Frontal cortex (tissue), 4 donors: ENCODE measurements around the gene PRPF40B. TPM values are rescaled to one million over a fixed set of nuclear protein-coding genes. Genes with fewer than 3 reads are reported as not detected.

Experiments
- DNase-seq, 2 donors: peaks; one replicate each; pipeline ENCODE4 v3.0.0; 2012; ENCODE audit warnings: low spot score in 2 of 2
- FAIRE-seq: peaks from 2 replicates; lab custom pipeline; 2012; peaks lifted over from hg19 to GRCh38; lab: Jason Lieb, UNC
- total RNA-seq: library from RNA; depleted of rRNA; stranded (reverse); fragments of >200 nt; gene quantifications from one replicate; pipeline ENCODE4 v1.2.3, GENCODE V29; 2014
- donor health status: control.
- donor health status: control.
- donor health status: control.

Gene PRPF40B
- total RNA-seq, 1 donor from 2014 or later: 19.2 TPM

DNA sequence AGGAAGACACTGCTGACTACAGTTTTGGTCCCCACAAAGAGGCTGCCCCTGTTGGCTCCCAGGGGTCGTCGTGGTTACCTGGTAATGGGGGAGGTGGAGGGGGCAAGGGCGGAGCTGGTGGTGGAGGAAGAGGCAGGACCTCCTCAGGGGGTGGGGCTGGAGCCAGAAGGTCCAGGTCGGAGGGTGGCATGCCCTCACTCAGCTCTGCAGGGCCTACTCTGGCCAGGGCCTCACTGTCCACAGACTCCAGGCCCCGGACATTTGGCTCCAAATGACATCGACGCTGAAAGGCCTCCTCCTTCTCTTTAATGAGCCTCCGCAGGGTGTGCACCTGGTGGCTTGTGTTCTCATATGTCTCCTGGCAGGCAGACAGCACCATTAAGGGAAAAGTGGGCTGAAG, 28.5 kb downstream of the PRPF40B start:
- DNase-seq (no peak), FAIRE-seq (no peak)

- FAIRE-seq (no peak), DNase-seq (no peak)
Observed at GRCh38 chr12:49652921-49653520, 29.7 kb downstream of the PRPF40B start.

DNA sequence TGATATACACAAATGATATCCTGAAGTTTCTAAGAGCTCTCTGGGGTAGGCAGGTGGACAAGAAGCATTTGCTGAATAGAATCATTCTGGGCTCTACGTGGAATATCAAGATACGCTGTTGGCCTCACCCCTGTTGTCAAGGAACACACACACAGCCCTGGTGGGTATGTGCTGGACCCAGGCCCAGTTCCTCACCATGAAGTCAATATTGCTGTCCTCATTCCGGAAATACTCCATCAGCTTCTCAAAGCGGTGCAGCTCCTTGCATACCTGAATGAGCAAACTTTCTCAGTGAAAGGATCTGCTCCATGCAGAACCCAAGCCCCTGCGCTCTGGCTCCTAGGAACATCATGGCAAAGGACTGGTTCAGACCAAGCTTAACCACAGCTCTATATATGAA, 31.4 kb downstream of the PRPF40B start:
- no peak for FAIRE-seq
- no peak for DNase-seq

- no peak for DNase-seq
- FAIRE-seq: no peak
Observed at GRCh38 chr12:49655595-49656236, 32.4 kb downstream of the PRPF40B start.

- FAIRE-seq (no peak), DNase-seq (no peak)
Observed at GRCh38 chr12:49658276-49658675, 34.9 kb downstream of the PRPF40B start.

DNA sequence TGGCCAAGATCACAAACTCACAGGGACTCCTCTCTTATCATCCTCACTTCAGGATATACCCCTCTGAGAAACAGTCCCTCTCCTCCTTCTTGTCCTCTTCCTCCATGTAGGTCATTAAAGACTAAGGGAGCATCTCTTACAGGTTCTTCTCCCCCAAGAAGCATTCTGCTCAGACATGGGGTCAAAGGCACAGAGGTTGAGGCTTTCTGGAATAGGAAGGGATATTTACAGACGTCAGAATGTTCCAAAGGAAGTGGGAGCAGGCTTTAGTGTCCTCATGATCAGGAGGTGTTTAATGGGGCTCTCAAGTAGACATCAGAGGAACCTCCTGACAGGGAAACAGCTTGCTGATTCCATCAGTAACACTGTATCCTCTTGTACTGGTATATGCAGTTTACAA, 36.4 kb downstream of the PRPF40B start:
- no peak for FAIRE-seq
- no peak for DNase-seq

DNA sequence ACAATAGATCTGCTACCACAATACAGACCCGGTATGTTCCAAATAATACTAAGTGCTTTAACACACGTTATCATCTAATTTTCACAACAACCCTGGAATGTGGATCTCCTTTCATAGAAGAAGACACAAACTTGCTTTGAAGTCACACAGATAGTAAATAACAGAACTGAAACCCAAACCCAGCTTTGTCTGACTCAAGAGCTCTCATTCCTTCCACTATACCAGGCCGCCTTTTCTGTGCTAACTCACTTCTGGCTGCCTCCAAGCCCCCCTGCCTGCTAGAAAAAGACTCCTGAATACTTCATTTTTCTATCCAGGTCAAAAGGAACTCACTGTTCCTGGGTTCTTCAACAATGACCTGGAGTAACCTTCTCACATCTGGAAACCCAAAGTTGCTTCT, 37.8 kb downstream of the PRPF40B start:
- no peak for FAIRE-seq
- no peak for DNase-seq

DNA sequence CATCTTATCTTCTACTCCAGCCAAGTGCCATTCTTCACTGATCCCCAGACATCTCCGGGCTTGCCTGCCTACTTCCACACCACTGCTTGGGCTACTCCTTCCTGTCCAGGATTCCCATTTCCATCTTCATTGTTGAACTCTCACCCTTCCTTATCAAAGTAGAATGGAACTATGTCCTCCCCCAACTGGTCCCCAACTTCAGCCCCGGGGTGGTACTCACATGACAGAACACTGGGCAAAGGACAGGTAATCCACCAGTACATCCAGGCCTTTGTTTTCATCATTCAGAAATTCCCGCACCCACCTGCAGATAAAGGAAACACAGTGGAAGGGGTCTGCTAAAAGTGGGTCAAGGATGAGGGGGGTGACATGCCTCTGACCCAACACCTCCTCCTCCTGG, 38.4 kb downstream of the PRPF40B start:
- no peak for DNase-seq
- FAIRE-seq: no peak

- FAIRE-seq: no peak
Observed at GRCh38 chr12:49662998-49663843, 39.9 kb downstream of the PRPF40B start.

DNA sequence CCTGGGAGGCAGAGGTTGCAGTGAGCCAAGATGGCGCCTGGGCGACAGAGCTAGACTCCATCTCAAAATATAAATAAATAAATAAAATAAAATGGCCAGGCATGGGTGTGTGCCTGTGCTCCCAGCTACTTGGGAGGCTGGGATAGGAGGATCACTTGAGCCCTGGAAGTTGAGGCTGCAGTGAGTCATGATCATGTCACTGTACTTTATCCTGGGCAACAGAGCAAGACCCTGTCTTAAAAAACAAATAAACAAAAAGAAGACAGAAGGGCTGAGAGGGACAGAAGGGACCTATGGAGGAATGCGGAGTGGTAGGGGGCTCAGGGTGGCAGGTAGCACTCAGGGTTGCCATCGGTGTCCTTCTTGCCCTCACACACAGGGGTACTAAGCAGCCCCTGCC, 40.8 kb downstream of the PRPF40B start:
- no peak for FAIRE-seq
- DNase-seq: no peak

More at GRCh38 chr12:49662998-49663843, 39.9 kb downstream of the PRPF40B start:
- peak in 1 of 2 donors; percentile 48 for DNase-seq

GRCh38 chr12:49664591-49665239, 41.4 kb downstream of the PRPF40B start:
- FAIRE-seq (no peak), DNase-seq (no peak)

DNA sequence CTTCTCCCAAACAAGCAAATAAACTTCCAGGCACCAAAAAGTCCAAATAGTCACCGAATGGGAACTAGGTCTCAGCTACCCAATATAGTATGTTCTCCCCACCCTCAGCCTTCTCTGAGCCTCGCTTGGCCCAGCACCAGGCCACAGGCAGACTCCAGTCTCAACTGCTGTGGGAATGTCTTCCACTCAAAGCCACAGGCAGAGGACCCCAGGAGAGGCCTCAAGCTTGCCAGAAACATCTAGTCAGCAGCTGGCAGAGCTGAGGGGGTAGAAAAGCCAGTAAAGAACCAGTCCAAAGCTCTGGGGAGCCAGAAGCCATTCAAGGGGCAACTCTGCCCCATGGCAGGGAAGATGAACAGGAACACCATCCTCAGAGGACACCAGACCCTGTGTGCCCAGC, 42.0 kb downstream of the PRPF40B start:
- DNase-seq (no peak), FAIRE-seq (no peak)

DNA sequence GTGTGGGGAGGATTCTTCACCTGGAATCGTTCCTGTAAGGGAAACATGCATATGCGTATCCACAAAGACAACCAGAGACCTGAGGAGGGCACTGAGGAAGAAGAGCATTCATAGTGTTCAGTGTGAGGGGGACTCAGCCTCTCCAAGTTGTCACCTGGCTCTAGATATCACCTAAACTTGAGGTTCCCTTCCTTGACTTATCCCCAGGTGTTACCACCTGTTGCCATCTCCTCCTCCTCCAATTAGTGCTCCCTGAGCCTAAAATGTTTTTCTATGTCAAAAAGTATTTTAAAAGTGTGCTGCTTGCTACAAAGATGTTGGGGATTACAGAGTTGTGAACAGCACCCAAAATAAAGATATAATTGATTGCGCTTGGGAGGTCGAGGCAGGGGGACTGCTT, 42.8 kb downstream of the PRPF40B start:
- no peak for FAIRE-seq
- DNase-seq: no peak

DNA sequence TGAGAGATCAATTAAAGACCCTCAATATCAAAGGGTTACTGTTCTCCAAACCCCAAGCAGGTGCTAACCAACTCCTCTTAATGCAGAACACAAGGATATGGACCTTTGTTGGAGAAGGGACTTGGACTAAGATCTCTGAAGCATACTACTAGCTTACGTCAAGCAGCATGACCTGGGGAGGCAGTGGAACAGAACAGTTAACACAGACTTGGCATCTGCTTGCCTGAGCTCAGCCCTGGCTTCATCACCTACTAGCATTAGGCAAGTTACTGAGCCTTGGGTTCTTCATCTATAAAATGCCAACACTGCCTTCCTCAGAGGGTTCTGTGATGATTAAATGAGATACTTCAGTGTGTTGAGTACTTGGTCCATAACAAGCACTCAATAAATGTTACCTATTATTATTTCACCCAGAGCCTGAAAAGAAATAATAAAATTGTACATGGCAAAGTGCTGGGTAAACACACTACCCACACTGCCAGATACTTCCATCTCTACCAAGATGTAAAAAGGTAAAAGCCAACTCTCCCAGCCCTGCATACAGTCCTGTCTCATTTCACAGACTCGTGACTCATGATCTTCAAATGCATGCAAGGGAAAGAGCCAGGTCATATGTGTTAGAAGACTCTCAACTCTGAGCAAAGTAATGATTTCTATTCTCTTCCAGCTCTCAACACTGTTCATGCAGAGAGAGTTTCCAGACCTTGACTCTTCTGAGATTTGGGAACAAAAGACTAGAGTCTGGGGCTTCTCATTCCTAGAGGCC, 44.1 kb downstream of the PRPF40B start:
- no peak for FAIRE-seq
- no peak for DNase-seq

DNA sequence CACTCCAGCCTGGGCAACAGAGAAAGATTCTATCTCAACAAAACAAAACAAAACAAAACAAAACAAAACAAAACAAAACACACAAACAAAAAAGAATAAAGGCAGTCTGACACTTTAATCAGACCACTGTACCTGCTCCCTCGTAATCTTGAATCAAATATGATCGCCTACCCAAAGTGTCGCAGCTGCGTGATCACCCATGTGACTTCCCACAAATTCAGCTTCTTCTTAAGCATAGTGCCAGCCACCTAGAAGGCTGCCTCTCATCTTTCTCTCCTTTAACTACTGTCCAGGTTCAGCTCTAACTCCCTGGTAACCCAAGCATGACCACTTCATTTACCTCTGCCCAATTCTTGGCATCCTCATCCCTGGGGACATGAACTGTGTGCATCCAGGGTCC, 46.4 kb downstream of the PRPF40B start:
- no peak for DNase-seq

DNA sequence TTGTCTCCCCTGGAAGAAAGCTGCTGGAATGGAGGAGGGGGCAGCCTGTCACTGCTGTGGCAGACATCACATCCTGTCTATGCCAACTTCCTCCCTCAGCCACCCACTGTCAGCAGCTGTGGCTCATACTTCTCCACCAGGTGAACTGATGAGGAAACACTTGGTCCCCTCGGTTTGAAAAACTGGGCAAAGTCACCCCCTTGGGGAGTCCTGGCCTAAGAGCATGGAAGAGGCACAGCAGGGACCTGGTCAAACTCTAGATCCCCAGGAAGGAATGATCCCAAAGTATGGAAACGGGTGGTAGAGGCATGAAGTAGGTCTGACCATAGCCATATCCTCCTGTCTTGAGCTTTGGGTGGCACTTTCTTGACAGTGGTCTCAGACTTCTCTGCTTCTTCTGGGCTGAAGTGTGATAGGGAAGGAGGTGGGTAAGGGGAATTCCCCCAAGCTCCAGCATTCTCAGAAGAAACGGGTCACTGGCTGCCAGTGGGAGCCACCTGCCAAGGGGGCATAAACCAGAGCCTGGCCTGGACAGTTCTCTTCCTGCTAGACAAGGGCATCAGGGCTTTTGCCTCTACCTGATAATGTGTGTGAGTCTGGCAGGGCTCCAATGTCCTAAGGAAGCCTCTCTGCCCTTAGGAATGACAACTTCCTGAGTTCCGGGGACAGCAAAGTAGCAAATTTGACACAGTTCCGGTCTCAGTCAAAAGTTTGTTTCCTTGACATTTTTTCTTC, 47.8 kb downstream of the PRPF40B start:
- FAIRE-seq: no peak
- no peak for DNase-seq

More for the DNA sequence above, 46.4 kb downstream of the PRPF40B start:
- no peak for FAIRE-seq

- no peak for DNase-seq
- no peak for FAIRE-seq
Observed at GRCh38 chr12:49672301-49673217, 49.2 kb downstream of the PRPF40B start.
